ENCODE data around the gene SAXO2.

DNA sequence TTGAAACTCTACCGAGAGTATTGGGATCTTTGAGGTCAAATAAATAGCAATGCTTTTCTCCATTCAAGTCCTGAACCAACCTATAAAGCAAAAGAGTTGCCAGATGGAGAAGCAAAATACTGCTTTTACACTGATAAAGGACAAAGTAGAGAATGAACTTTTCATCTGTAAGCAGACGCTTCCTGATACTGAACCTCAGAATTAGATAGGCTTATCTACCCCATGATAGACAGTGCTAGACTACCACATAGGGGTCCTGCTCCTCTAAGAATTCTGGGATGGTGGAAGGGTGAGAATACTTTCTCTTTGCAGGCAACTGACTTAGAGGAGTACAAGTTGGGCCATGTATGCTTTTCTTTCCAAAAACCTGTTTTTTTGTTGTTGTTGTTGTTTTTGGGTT lies 9.5 kb downstream of the SAXO2 start:
- TF ChIP-seq EZH2 (IDR thresholded peaks at IDR 0.05; ENCODE audit: borderline replicate concordance, low read depth, low read length, severe bottlenecking), result no peak
- TF ChIP-seq, protein P1, sequence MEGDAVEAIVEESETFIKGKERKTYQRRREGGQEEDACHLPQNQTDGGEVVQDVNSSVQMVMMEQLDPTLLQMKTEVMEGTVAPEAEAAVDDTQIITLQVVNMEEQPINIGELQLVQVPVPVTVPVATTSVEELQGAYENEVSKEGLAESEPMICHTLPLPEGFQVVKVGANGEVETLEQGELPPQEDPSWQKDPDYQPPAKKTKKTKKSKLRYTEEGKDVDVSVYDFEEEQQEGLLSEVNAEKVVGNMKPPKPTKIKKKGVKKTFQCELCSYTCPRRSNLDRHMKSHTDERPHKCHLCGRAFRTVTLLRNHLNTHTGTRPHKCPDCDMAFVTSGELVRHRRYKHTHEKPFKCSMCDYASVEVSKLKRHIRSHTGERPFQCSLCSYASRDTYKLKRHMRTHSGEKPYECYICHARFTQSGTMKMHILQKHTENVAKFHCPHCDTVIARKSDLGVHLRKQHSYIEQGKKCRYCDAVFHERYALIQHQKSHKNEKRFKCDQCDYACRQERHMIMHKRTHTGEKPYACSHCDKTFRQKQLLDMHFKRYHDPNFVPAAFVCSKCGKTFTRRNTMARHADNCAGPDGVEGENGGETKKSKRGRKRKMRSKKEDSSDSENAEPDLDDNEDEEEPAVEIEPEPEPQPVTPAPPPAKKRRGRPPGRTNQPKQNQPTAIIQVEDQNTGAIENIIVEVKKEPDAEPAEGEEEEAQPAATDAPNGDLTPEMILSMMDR (IDR thresholded peaks at IDR 0.05; ENCODE audit: extremely low read depth in 1 of 2, insufficient read depth in 1 of 2, low read depth in 1 of 2, low read length in 2 of 2), result no peak
- TF ChIP-seq MYC (IDR thresholded peaks at IDR 0.05; ENCODE audit: low read depth, low read length), result no peak
- no peak for TF ChIP-seq POLR2AphosphoS5 (IDR thresholded peaks at IDR 0.05; ENCODE audit: insufficient read depth, low read depth, low read length)
- TF ChIP-seq POLR2A (IDR thresholded peaks at IDR 0.05; ENCODE audit: low read depth, low read length), result no peak
